Central memory CD8-positive, alpha-beta T cell (primary cell): ENCODE data around the gene TWF1.
A peak's percentile ranks its signal among the peaks of the same experiment; 100 is the strongest.
"Not testable (repeated sequence)": the region's sequence is repeated elsewhere in the genome, so short reads cannot be mapped to it uniquely, and the experiment has no call there.

Source experiments
- ATAC-seq: fragments of 150-1000 bp; cut with Tn5 transposase; replicated peaks from 2 replicates; pipeline ENCODE4 v1.10.0; 2022; ENCODE audit warnings: mild to moderate bottlenecking, moderate FRiP score, moderate number of reproducible peaks; ENCODE audit not compliant: poor library complexity, severe bottlenecking; ENCODE audit errors: extremely low read depth
- DNase-seq, 2 donors: peaks; one replicate each; pipeline ENCODE4 v3.0.0; 2021; ENCODE audit warnings: low spot score in 2 of 2
- H3K27ac Mint-ChIP-seq: one replicate; pipeline ENCODE4 v1.8.0; 2022; ENCODE audit warnings: low read depth, mild to moderate bottlenecking, moderate library complexity, mixed read lengths
- H3K27me3 Mint-ChIP-seq: one replicate; pipeline ENCODE4 v1.8.0; 2022; ENCODE audit warnings: mixed read lengths
- H3K36me3 Mint-ChIP-seq: one replicate; pipeline ENCODE4 v1.8.0; 2022; ENCODE audit warnings: mild to moderate bottlenecking, moderate library complexity, mixed read lengths; ENCODE audit not compliant: insufficient read depth
- H3K4me1 Mint-ChIP-seq: one replicate; pipeline ENCODE4 v1.8.0; 2022; ENCODE audit warnings: mixed read lengths
- H3K4me3 Mint-ChIP-seq: one replicate; pipeline ENCODE4 v1.8.0; 2022; ENCODE audit warnings: mild to moderate bottlenecking, moderate library complexity, mixed read lengths
- H3K9me3 Mint-ChIP-seq: one replicate; pipeline ENCODE4 v1.8.0; 2022; ENCODE audit warnings: mixed read lengths

The TWF1 gene

GRCh38 chr12:43805860-43806736, at the start of gene TWF1:
Gene TWF1, minus strand, starts transcription at chr12:43806317. Its CDS starts 72 bp downstream, at chr12:43806245.
- Mint-ChIP-seq H3K9me3 (no peaks in the 10 kb centered on the region), H3K27me3 (no peaks in the 10 kb centered on the region), H3K4me3 (peak within 1 kb of the TSS; percentile 96), H3K36me3 (peaks cover 23% of the 10 kb centered on the region), H3K27ac (peak within 1 kb of the TSS; percentile 100), H3K4me1 (peaks cover 30% of the 10 kb centered on the region)
- ATAC-seq = peak; percentile 85
- DNase-seq = peak; percentile 75 to 79

- H3K9me3 Mint-ChIP-seq = peaks cover 2% of the 10 kb centered on the region
- H3K36me3 Mint-ChIP-seq = no peaks in the 10 kb centered on the region
- ATAC-seq (no peak), DNase-seq (no peak)
- no peak overlapping the region for H3K27ac Mint-ChIP-seq
- H3K27me3 Mint-ChIP-seq = no peaks in the 10 kb centered on the region
- H3K4me1 Mint-ChIP-seq = peaks cover 1% of the 10 kb centered on the region
- H3K4me3 Mint-ChIP-seq = no peak overlapping the region
Observed at GRCh38 chr12:43852744-43853143, 46.6 kb upstream of the TWF1 start.

GRCh38 chr12:43848786-43849185, 42.7 kb upstream of the TWF1 start:
- DNase-seq (no peak), ATAC-seq (no peak)
- Mint-ChIP-seq H3K36me3 (no peaks in the 10 kb centered on the region), H3K4me3 (no peak overlapping the region), H3K27me3 (no peaks in the 10 kb centered on the region), H3K27ac (no peak overlapping the region), H3K9me3 (peaks cover 7% of the 10 kb centered on the region), H3K4me1 (peaks cover 6% of the 10 kb centered on the region)

- no peak for ATAC-seq
- H3K4me3 Mint-ChIP-seq = no peak overlapping the region
- H3K27me3 Mint-ChIP-seq = no peaks in the 10 kb centered on the region
Observed at GRCh38 chr12:43848226-43848507, 42.0 kb upstream of the TWF1 start.

GRCh38 chr12:43847425-43848225, 41.5 kb upstream of the TWF1 start:
- ATAC-seq, H3K9me3 Mint-ChIP-seq, DNase-seq: not testable (repeated sequence)

More at GRCh38 chr12:43848226-43848507, 42.0 kb upstream of the TWF1 start:
- peaks cover 7% of the 10 kb centered on the region for H3K9me3 Mint-ChIP-seq
- no peaks in the 10 kb centered on the region for H3K36me3 Mint-ChIP-seq
- H3K4me1 Mint-ChIP-seq = peaks cover 6% of the 10 kb centered on the region
- H3K27ac Mint-ChIP-seq = no peak overlapping the region
- no peak for DNase-seq

GRCh38 chr12:43842259-43842658, 36.1 kb upstream of the TWF1 start:
- H3K9me3 Mint-ChIP-seq = peaks cover under 1% of the 10 kb centered on the region
- no peaks in the 10 kb centered on the region for H3K27me3 Mint-ChIP-seq

More at GRCh38 chr12:43847425-43848225, 41.5 kb upstream of the TWF1 start:
- H3K4me1 Mint-ChIP-seq, H3K4me3 Mint-ChIP-seq, H3K36me3 Mint-ChIP-seq, H3K27ac Mint-ChIP-seq, H3K27me3 Mint-ChIP-seq: not testable (repeated sequence)

GRCh38 chr12:43841253-43841652, 35.1 kb upstream of the TWF1 start:
- Mint-ChIP-seq H3K27me3 (no peaks in the 10 kb centered on the region), H3K4me3 (no peak overlapping the region), H3K9me3 (no peaks in the 10 kb centered on the region), H3K27ac (no peak overlapping the region), H3K36me3 (no peaks in the 10 kb centered on the region), H3K4me1 (peaks cover 14% of the 10 kb centered on the region)
- DNase-seq (no peak), ATAC-seq (no peak)

More at GRCh38 chr12:43842259-43842658, 36.1 kb upstream of the TWF1 start:
- no peaks in the 10 kb centered on the region for H3K36me3 Mint-ChIP-seq
- ATAC-seq (no peak), DNase-seq (no peak)
- no peak overlapping the region for H3K4me3 Mint-ChIP-seq
- H3K4me1 Mint-ChIP-seq = peaks cover 8% of the 10 kb centered on the region
- no peak overlapping the region for H3K27ac Mint-ChIP-seq

GRCh38 chr12:43840338-43840737, 34.2 kb upstream of the TWF1 start:
- no peak for ATAC-seq
- H3K4me3 Mint-ChIP-seq = no peak overlapping the region
- no peak overlapping the region for H3K27ac Mint-ChIP-seq
- peaks cover under 1% of the 10 kb centered on the region for H3K36me3 Mint-ChIP-seq
- no peaks in the 10 kb centered on the region for H3K9me3 Mint-ChIP-seq
- DNase-seq = no peak
- no peaks in the 10 kb centered on the region for H3K27me3 Mint-ChIP-seq
- peaks cover 16% of the 10 kb centered on the region for H3K4me1 Mint-ChIP-seq

- Mint-ChIP-seq H3K9me3 (no peaks in the 10 kb centered on the region), H3K36me3 (peaks cover 2% of the 10 kb centered on the region), H3K27ac (peak overlapping the region; percentile 11), H3K27me3 (no peaks in the 10 kb centered on the region), H3K4me1 (peaks cover 42% of the 10 kb centered on the region), H3K4me3 (peak overlapping the region; percentile 82)
- peak; percentile 17 for ATAC-seq
- no peak for DNase-seq
Observed at GRCh38 chr12:43836475-43836989, 30.4 kb upstream of the TWF1 start.

GRCh38 chr12:43835656-43836474, 29.7 kb upstream of the TWF1 start, which contains the start of gene TMEM117:
Gene TMEM117, plus strand, starts transcription at chr12:43836081.
- Mint-ChIP-seq H3K4me3 (peak within 1 kb of the TSS; percentile 82), H3K27me3 (no peaks in the 10 kb centered on the region), H3K27ac (peak within 1 kb of the TSS; percentile 46), H3K4me1 (peaks cover 42% of the 10 kb centered on the region), H3K9me3 (no peaks in the 10 kb centered on the region), H3K36me3 (peaks cover 2% of the 10 kb centered on the region)
- DNase-seq (peak; percentile 41 to 42), ATAC-seq (peak; percentile 68)

- Mint-ChIP-seq H3K4me3 (peak overlapping the region; percentile 82), H3K9me3 (no peaks in the 10 kb centered on the region), H3K36me3 (peaks cover 2% of the 10 kb centered on the region), H3K27me3 (no peaks in the 10 kb centered on the region), H3K4me1 (peaks cover 42% of the 10 kb centered on the region), H3K27ac (peak overlapping the region; percentile 46)
- DNase-seq (no peak), ATAC-seq (no peak)
Observed at GRCh38 chr12:43835264-43835655, 29.1 kb upstream of the TWF1 start.
